Measurements from ENCODE around the gene ARHGAP24. TPM values are rescaled to one million over a fixed set of nuclear protein-coding genes. Genes with fewer than 3 reads are reported as not detected.

The ARHGAP24 gene
- total RNA-seq, 4 donors from 2014 or later, result 3.6 to 35.3 (median 7.2) TPM

DNA sequence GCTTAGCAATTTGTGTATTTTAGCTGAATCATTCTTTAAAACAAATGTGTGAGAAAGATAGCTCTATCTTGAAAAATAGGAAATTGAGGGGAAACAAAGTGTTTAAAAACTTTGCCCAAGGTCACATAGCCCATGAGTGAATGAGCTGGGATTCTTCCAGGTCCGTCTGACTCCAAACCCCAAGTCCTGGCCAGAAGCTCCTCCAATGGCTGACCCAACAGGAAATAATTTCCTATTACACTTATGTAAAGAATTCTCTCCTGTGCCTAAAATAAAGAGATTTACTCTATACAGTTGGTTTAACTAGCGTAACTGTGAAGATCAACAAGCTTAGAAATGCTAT, 287.6 kb downstream of the ARHGAP24 start:
- TF ChIP-seq, protein P1, sequence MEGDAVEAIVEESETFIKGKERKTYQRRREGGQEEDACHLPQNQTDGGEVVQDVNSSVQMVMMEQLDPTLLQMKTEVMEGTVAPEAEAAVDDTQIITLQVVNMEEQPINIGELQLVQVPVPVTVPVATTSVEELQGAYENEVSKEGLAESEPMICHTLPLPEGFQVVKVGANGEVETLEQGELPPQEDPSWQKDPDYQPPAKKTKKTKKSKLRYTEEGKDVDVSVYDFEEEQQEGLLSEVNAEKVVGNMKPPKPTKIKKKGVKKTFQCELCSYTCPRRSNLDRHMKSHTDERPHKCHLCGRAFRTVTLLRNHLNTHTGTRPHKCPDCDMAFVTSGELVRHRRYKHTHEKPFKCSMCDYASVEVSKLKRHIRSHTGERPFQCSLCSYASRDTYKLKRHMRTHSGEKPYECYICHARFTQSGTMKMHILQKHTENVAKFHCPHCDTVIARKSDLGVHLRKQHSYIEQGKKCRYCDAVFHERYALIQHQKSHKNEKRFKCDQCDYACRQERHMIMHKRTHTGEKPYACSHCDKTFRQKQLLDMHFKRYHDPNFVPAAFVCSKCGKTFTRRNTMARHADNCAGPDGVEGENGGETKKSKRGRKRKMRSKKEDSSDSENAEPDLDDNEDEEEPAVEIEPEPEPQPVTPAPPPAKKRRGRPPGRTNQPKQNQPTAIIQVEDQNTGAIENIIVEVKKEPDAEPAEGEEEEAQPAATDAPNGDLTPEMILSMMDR (IDR thresholded peaks at IDR 0.05), result no peak
- no peak for TF ChIP-seq POLR2A (IDR thresholded peaks at IDR 0.05)
- Histone ChIP-seq H3K9me3 (no peaks in the 10 kb centered on the region), H3K4me3 (peak overlapping the region in 1 of 4 donors; percentile 8), H3K27me3 (no peaks in the 10 kb centered on the region), H3K27ac (peak overlapping the region in 3 of 4 donors; percentile 36 to 58 (median 50)), H3K4me1 (peaks cover 0 to 17% (median 0%) of the 10 kb centered on the region in 3 donors), H3K36me3 (no peaks in the 10 kb centered on the region)
- 55 to 68% methylated on average over 2 of the region's 2 CpGs for WGBS, 2 donors
- intact Hi-C loops (cut with DNase I), result no loop called here
- DNase-seq, result no peak

- Histone ChIP-seq H3K36me3 (no peaks in the 10 kb centered on the region), H3K27me3 (no peaks in the 10 kb centered on the region), H3K27ac (peak overlapping the region in 1 of 4 donors; percentile 36), H3K4me1 (peaks cover 0 to 17% (median 0%) of the 10 kb centered on the region in 3 donors), H3K9me3 (no peaks in the 10 kb centered on the region), H3K4me3 (no peak overlapping the region)
- no peak for DNase-seq
- 36 to 50% methylated on average over 2 of the region's 2 CpGs for WGBS, 2 donors
- TF ChIP-seq, protein P1 (IDR thresholded peaks at IDR 0.05), result no peak
- TF ChIP-seq POLR2A (IDR thresholded peaks at IDR 0.05), result no peak
- intact Hi-C loops (cut with DNase I), result no loop called here
Observed at GRCh38 chr4:85763202-85763601, 288.3 kb downstream of the ARHGAP24 start.

DNA sequence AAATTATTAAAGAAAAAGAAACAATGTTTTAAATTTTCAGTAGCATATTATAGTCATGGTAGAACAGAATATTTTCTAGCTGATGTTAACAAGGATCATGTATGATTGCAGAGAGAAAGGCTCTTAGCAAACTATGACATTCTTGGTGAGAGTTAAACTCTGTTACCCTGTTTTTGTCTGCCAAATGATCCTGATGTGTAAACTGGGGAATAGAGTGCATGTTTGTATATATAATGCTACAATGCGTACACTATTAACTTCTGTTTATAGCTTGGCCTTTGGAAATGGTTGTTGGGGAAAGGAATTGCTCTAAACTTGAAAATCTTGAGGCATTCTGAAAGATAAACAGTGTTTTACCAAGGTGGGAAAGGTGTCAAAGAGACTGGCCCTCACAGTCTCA, 292.7 kb downstream of the ARHGAP24 start:
- no peak for TF ChIP-seq POLR2A (IDR thresholded peaks at IDR 0.05)
- TF ChIP-seq, protein P1 (IDR thresholded peaks at IDR 0.05), result no peak
- Histone ChIP-seq H3K27ac (no peak overlapping the region), H3K36me3 (no peaks in the 10 kb centered on the region), H3K4me1 (peaks cover 0 to 3% (median 0%) of the 10 kb centered on the region in 3 donors), H3K27me3 (no peaks in the 10 kb centered on the region), H3K4me3 (no peak overlapping the region), H3K9me3 (no peaks in the 10 kb centered on the region)
- intact Hi-C loops (cut with DNase I), result no loop called here
- no peak for DNase-seq
- 84 to 90% methylated on average over 1 of the region's 1 CpG for WGBS, 2 donors

- Histone ChIP-seq H3K36me3 (no peaks in the 10 kb centered on the region), H3K27ac (no peak overlapping the region), H3K4me3 (no peak overlapping the region), H3K9me3 (no peaks in the 10 kb centered on the region), H3K4me1 (peaks cover 0 to 3% (median under 1%) of the 10 kb centered on the region in 3 donors), H3K27me3 (no peaks in the 10 kb centered on the region)
- 84 to 85% methylated on average over 2 of the region's 2 CpGs for WGBS, 2 donors
- intact Hi-C loops (cut with DNase I), result no loop called here
- DNase-seq, result no peak
- TF ChIP-seq, protein P1 (IDR thresholded peaks at IDR 0.05), result no peak
- no peak for TF ChIP-seq POLR2A (IDR thresholded peaks at IDR 0.05)
Observed at GRCh38 chr4:85769009-85769408, 294.1 kb downstream of the ARHGAP24 start.

DNA sequence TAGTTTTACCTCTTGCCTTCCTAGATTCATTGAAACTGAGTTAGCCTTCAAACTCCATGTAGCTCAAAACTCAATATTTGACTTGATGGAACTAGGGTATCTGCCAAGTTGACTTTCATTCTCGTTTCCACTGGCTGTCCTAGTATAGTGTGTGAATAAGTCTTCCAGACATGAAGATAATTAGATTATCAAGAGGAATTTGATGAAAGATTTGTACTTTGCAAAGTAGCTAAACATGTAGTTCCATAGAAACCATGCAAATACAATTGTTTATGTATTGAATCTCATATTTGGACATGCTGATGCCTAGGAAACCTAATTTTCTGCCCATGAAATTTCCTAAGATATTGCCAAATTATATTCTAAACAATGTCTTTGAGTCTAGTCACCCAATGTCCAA, 297.5 kb downstream of the ARHGAP24 start:
- 38 to 45% methylated on average over 1 of the region's 1 CpG for WGBS, 2 donors
- intact Hi-C loops (cut with DNase I), result no loop called here

More for the DNA sequence above, 297.5 kb downstream of the ARHGAP24 start:
- H3K4me3 ChIP-seq, result no peak overlapping the region
- no peaks in the 10 kb centered on the region for H3K27me3 ChIP-seq
- H3K27ac ChIP-seq, result no peak overlapping the region
- DNase-seq, result no peak
- H3K36me3 ChIP-seq, result no peaks in the 10 kb centered on the region
- TF ChIP-seq, protein P1 (IDR thresholded peaks at IDR 0.05), result no peak
- no peak for TF ChIP-seq POLR2A (IDR thresholded peaks at IDR 0.05)
- no peaks in the 10 kb centered on the region for H3K9me3 ChIP-seq
- peaks cover 0 to 16% (median 9%) of the 10 kb centered on the region in 3 donors for H3K4me1 ChIP-seq

All from esophagus squamous epithelium (tissue), 5 donors.